HG03159 (cell line): ENCODE measurements around the gene ZNF628.
"Not testable (repeated sequence)": the region's sequence is repeated elsewhere in the genome, so short reads cannot be mapped to it uniquely, and the experiment has no call there.

Experiments used
- ATAC-seq: cut with Tn5 transposase; IDR thresholded peaks from one replicate; pipeline ENCODE4 v1.9.1; 2021; ENCODE audit warnings: mild to moderate bottlenecking, moderate library complexity; ENCODE audit not compliant: unreplicated experiment

The ZNF628 gene

GRCh38 chr19:55494172-55494761 is 17.9 kb downstream of the ZNF628 start:
- ATAC-seq, result no peak

- no peak for ATAC-seq
Observed at GRCh38 chr19:55495646-55496349, 19.4 kb downstream of the ZNF628 start.

GRCh38 chr19:55496820-55497219 is 20.4 kb downstream of the ZNF628 start:
- ATAC-seq, result not testable (repeated sequence)

GRCh38 chr19:55497763-55498162 is 21.3 kb downstream of the ZNF628 start:
- ATAC-seq, result no peak

GRCh38 chr19:55498246-55498840 is 21.9 kb downstream of the ZNF628 start:
- no peak for ATAC-seq

GRCh38 chr19:55500368-55500952 is 24.0 kb downstream of the ZNF628 start:
- no peak for ATAC-seq

- ATAC-seq, result no peak
Observed at GRCh38 chr19:55502197-55502952, 26.0 kb downstream of the ZNF628 start.

- no peak for ATAC-seq
Observed at GRCh38 chr19:55503157-55503501, 26.7 kb downstream of the ZNF628 start.

GRCh38 chr19:55503502-55504251 is 27.3 kb downstream of the ZNF628 start:
- ATAC-seq, result peak; percentile 90

- ATAC-seq, result no peak
Observed at GRCh38 chr19:55504252-55504603, 27.8 kb downstream of the ZNF628 start.

GRCh38 chr19:55504981-55505380 is 28.6 kb downstream of the ZNF628 start:
- ATAC-seq, result no peak

GRCh38 chr19:55508120-55508519 is 31.7 kb downstream of the ZNF628 start:
- no peak for ATAC-seq

- peak; percentile 99 for ATAC-seq
Observed at GRCh38 chr19:55516878-55517620, 40.6 kb downstream of the ZNF628 start.

- ATAC-seq, result no peak
Observed at GRCh38 chr19:55519451-55520311, 43.3 kb downstream of the ZNF628 start.

- ATAC-seq, result no peak
Observed at GRCh38 chr19:55520691-55521292, 44.4 kb downstream of the ZNF628 start.

GRCh38 chr19:55525289-55526101 is 49.1 kb downstream of the ZNF628 start:
- ATAC-seq, result no peak

- ATAC-seq, result no peak
Observed at GRCh38 chr19:55526216-55527196, 50.1 kb downstream of the ZNF628 start.
